Activated CD4-positive, alpha-beta T cell treated with anti-CD3 and anti-CD28 coated beads for 1 hour (primary cell): Measurements from ENCODE around the gene ELFN2.
"Not testable (repeated sequence)": the region's sequence is repeated elsewhere in the genome, so short reads cannot be mapped to it uniquely, and the experiment has no call there.

Source experiments
- DNase-seq: peaks from one replicate; pipeline ENCODE4 v3.0.0-alpha.2; 2020

The ELFN2 gene, protein sequence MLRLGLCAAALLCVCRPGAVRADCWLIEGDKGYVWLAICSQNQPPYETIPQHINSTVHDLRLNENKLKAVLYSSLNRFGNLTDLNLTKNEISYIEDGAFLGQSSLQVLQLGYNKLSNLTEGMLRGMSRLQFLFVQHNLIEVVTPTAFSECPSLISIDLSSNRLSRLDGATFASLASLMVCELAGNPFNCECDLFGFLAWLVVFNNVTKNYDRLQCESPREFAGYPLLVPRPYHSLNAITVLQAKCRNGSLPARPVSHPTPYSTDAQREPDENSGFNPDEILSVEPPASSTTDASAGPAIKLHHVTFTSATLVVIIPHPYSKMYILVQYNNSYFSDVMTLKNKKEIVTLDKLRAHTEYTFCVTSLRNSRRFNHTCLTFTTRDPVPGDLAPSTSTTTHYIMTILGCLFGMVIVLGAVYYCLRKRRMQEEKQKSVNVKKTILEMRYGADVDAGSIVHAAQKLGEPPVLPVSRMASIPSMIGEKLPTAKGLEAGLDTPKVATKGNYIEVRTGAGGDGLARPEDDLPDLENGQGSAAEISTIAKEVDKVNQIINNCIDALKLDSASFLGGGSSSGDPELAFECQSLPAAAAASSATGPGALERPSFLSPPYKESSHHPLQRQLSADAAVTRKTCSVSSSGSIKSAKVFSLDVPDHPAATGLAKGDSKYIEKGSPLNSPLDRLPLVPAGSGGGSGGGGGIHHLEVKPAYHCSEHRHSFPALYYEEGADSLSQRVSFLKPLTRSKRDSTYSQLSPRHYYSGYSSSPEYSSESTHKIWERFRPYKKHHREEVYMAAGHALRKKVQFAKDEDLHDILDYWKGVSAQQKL

DNA sequence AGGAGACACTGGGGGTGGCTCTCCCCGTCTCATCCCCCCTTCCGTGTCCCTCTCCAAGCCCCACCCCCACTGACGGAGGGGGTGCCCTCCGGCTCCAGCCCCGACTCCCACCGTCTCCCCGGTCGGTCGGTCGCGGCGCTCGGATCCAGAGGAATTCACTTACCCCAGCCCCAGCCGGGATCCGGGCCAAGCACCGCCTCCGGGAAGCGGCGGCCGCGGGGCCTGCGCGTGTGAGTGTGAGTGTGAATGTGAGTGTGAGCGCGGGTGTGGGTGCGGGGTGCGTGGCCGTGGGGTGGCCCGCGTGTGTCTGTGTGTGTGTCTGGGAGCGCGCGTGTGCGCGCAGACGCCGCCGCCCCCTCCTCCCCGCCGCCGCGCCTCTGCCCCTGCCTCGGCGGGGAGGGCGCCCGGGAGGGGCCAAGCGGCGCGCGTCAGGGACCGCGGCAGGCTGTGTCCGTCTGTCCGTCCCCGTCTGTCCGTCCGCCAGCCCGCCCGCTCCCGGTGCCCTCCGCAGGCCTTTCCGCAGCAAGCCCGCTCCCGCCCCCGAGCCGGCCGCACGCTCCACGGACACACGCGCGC is at the start of gene ELFN2:
Gene ELFN2, minus strand, starts transcription at position 345 of the 576 bp plus-strand sequence. CDS start 51,945 bp downstream, outside the sequence.
- no peak for DNase-seq

GRCh38 chr22:37476389-37477329 is 49.4 kb upstream of the ELFN2 start:
- DNase-seq = no peak

DNA sequence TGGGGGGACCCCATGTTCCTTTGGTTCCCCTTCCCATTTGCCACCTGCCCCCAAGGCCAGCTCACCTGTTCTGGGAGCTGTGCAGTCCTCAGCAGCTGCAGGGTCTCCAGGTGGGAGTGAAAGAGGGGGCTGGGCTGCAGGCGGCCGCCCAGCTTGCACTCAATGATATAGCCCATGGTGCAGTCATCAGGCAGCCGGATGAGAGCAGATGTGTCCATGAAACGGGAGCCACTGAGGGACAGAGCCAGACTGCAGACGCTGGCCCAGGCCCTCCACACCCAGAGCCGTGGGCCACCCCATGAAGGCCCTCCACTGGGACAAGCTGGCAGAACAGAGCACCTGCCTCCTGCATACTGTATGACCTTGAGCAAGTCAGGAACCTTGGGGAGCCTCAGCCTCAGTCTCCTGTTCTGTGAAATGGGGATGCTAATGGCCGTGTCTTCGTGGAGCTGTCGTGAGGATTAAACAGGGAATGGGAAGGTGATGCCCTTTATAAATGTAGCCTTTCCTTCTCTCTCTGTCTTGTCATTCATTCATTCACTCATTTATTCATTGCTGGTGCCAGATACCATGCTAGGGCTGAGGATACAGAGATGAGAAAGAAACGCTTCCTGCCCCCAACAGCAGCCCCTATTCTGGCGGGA is 47.3 kb upstream of the ELFN2 start:
- DNase-seq = no peak

GRCh38 chr22:37473437-37473946 is 46.2 kb upstream of the ELFN2 start:
- no peak for DNase-seq

- DNase-seq = peak; percentile 23
Observed at GRCh38 chr22:37472418-37473006, 45.2 kb upstream of the ELFN2 start.

GRCh38 chr22:37471727-37472417 is 44.6 kb upstream of the ELFN2 start:
- DNase-seq = no peak

GRCh38 chr22:37470087-37470445 is 42.8 kb upstream of the ELFN2 start:
- DNase-seq = no peak

DNA sequence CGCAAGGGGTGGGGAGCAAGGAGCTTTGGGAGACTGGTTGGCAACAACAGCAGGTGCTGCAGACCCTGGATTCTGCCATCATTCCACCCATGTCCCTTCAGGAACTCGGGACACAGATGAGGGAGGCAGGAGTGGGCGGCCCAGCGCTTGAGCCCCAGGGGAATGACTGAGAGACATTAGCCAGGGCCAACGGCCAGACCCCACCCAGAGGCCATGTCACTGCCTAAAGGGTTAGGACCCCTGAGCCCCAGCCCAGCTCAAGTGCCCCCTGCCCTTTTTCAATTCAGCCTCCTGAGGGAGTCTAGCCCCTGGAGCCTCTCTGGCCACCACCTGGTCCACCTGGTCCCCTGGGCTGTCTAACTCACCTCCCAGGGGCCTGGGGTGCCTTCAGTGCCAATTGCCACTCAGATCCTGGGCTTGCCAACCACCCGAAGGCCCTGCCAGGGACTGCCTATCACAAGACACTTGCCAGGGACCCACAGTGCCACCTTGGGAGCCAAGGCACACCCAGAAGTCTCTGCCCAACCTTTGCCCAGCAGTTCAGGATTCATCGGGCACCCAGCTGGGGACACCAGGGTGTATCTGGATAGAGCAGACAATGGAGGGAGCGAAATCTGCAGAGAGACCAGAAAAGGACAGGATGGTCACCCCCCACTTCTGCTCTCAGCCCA is 42.3 kb upstream of the ELFN2 start:
- no peak for DNase-seq

- not testable (repeated sequence) for DNase-seq
Observed at GRCh38 chr22:37468201-37468695, 41.0 kb upstream of the ELFN2 start.

DNA sequence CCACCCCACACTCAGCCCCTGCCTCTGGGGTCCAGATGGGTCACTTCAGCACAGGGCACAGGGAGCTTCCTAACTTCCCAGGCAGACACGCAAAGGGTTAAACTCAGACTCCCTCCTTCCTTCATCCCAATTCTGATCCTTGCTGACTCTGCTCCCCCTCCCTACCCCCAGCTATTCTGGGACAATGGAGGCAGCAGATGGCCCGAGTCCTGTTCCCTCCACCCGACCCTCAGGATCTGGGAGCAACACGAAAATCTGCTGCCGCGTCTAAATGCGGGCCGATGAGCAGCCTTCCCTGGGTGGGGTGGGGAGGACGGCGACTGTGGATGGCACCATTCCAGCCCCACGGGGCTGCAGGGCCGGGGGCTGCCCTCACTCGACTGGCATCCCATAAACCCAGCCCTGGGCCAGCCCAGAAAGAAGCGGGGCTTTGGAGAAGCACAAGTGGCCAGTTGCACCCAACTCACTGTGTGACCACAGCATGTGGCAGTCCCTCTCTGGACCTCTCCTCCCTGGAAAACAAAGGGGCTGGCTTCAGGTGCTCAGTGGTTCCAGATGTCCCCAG is 40.2 kb upstream of the ELFN2 start:
- no peak for DNase-seq

DNA sequence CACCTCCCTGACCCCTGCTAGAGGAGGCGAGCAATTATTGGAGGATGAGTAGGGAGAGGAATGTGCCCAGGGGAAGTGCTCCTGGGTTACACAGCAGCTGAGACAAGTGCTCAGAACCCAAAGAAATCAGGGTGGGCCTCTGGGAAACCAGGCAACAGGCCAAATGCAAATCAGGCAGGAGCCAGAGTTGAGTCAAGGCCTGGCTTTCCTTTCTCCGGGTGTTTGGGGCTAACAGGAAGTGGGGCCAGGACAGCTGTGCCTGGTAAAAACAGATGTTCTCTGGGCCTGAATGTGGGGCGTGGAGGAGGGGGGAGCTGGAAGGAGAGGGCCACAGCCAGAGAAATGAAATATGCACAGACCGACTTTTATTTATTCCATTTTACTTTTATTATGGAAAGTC is 36.9 kb upstream of the ELFN2 start:
- no peak for DNase-seq

DNA sequence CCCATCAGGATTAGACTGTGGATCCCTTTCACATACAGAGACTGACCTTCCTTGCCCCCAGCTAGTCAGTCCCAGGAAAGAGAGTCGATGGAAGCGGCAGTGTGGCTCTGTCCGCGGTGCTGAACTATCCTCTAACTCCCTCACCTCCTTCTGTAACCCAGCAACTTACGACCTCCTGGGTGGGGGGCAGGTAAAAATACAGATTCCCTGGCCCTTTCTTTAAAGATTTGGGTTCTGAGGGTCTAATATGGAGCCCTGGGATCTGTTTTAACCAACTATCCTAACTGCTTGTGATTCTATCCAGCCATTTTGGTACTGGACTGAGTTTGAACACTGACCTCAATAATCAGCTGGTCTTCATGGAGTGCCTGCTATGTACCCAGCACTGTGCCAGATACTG is 35.7 kb upstream of the ELFN2 start:
- DNase-seq = no peak

DNA sequence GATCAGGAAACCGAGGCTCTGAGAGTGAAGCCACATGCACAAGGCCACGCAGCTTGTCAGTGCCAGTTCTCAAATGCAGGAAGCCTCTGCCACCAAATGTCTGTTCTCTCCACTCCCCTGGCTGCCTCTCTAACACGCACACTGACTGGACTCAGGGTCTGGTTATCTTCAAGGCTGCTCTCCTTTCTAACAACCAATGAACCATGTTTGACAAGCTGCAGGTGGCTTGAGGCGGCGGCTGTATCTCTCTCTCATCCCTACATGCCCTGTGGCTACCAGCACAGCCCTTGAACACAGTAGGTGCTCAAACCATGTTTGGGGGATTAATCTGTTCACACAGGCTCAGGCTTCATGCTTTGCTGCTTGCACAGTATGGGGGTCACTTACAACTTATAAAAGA is 35.2 kb upstream of the ELFN2 start:
- DNase-seq = no peak

DNA sequence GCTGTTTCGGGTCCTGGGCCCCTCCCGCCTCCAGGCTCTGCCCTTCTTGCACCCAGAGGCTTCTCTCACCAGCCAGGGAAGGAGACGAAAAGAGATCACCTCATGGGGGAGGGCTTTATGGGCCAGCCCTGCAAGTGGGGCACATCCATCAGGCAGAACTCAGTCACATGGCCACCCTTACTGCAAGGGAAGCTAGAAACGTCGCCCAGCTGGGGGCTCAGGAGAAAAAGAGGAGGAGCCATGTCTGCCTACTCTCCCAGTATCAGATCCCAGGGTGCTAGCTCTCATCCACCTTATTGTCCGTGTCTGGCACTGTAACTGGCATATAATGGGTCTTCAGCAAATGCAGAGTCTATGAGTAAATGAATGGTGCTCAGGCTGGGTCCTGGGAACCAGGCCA is 34.7 kb upstream of the ELFN2 start:
- DNase-seq = no peak

DNA sequence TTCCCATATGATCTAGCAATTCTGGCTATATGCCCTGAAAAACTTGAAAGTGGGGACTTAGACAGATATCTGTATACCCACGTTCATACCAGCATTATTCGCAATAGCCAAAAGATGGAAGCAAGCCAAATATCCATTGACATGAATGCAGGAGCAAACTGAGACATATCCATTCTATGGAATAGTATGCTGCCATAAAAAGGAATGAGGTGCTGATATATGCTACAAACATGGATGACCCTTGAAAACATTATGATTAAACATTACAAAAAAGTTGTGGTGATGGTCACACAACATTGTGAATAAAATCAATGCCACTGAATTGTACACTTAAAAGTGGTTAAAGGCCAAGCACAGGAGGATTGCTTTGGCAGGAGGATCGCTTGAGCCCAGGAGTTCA is 33.4 kb upstream of the ELFN2 start:
- DNase-seq = no peak

DNA sequence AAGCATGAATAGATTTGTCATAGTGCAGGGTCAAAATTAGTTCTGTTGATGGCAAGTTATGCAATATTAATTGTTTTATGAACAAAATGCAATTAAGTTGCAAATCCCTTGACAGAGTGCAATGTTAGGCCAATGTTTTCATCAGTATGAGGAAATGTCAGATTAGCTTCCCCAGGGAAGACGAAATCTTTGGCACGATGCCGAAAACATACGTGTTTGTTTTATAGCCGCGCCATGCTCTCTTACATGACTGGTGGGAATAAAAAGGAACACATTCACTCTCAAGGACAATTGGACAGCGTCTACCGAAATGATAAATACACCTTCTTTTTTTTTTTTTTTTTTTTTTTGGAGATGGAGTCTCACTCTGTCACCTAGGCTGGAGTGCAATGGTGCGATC is 31.9 kb upstream of the ELFN2 start:
- DNase-seq = no peak

DNA sequence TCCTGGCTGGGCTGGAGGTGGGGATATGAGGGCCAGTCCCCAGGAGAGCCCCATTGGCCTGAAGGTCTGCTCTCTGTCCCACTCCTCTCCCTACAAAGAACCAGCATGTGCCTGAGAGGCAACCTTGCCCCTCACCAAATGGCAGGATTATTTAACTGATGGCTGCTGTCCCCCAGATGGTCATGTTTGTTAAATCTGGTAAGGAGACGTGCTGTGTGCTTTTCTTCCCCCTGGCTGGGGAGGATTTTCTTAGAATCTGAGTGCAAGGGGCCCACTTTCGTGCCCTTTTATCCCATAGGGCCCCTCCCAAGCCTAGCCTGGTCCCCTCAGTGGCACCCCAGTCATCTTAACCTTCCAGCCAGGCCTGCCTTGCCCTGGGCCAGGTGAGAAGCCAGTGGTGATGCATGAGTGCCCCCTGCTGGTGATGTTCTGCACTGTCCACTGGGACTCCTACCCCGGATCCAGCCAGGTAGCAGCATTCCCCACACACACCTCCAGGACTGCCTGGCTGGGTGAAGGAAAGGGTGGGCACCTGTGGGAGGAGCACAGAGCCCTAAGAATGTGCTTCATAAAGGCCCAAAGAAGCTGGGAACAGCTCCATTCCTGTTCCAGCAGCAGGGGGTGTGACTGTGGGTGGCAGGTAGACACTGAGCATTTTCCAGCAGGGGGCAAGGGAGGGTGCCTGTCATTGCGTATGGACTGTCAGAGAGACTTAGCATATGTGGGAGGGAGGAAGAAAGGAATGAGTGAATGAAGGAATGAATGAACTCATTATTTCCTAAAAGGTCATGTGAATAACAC is 30.0 kb upstream of the ELFN2 start:
- peak; percentile 74 for DNase-seq

GRCh38 chr22:37456346-37456745 is 29.1 kb upstream of the ELFN2 start:
- no peak for DNase-seq

DNA sequence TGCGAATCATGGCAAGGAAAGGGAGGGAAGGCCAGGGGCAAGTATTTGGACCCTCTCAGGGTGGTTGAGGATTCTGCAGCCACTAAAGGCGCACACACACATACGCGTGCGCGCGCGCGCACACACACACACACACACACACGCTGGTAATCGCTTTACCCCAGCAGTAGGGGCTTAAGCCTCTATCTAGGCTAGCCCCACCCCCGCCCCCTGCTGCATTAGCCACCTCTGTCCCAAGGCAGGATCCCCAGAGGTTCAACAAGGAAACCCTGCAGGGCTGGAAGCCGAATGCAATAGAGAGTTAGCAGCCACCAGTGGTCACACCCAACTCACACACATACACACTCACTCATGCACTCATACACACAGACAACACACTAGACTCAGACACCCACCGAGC is 28.6 kb upstream of the ELFN2 start:
- no peak for DNase-seq
